WTC11 (cell line): ENCODE data around the gene KIF2C. TPM values are rescaled to one million over a fixed set of nuclear protein-coding genes. Genes with fewer than 3 reads are reported as not detected.

ENCODE experiments used
- ATAC-seq: fragments of 200-7000 bp; cut with Tn5 transposase; 2 replicates; pipeline ENCODE4 v1.10.0; 2021; ENCODE audit warnings: mild to moderate bottlenecking, moderate library complexity
- CTCF ChIA-PET: fragments of 300-600 bp; sonication (Branson Sonifier 250); formaldehyde crosslinking; loops from one replicate; lab custom pipeline; 2021; ENCODE audit warnings: antibody characterized with exemption; lab: Charles Lee
- POLR2A ChIA-PET: fragments of 350-600 bp; sonication (Branson Sonifier 250); formaldehyde crosslinking; loops from one replicate; lab custom pipeline; 2021; ENCODE audit warnings: antibody characterized with exemption; lab: Charles Lee
- DNase-seq: peaks from one replicate; pipeline ENCODE4 v3.0.0; 2021; ENCODE audit warnings: low spot score
- H3K27ac Mint-ChIP-seq: 2 replicates; pipeline ENCODE4 v1.8.0; 2021; ENCODE audit warnings: mixed read lengths
- H3K27me3 Mint-ChIP-seq: 2 replicates; pipeline ENCODE4 v1.8.0; 2021; ENCODE audit warnings: low read depth, mild to moderate bottlenecking, moderate library complexity, mixed read lengths
- H3K36me3 Mint-ChIP-seq: 2 replicates; pipeline ENCODE4 v1.8.0; 2021; ENCODE audit warnings: mixed read lengths
- H3K4me1 Mint-ChIP-seq: 2 replicates; pipeline ENCODE4 v1.8.0; 2022; ENCODE audit warnings: mixed read lengths
- H3K4me3 Mint-ChIP-seq: 2 replicates; pipeline ENCODE4 v1.8.0; 2021; ENCODE audit warnings: mild to moderate bottlenecking, moderate library complexity, mixed read lengths
- H3K9me3 Mint-ChIP-seq: 2 replicates; pipeline ENCODE4 v1.8.0; 2021; ENCODE audit warnings: mixed read lengths
- ATF1 ChIP-seq: sonication (generic); formaldehyde crosslinking; IDR thresholded peaks from 2 replicates; pipeline ENCODE4 v1.8.1; 2023; ENCODE audit warnings: mild to moderate bottlenecking, moderate library complexity, missing genetic modification reagents
- FOXP1 ChIP-seq: sonication (generic); formaldehyde crosslinking; IDR thresholded peaks from 2 replicates; pipeline ENCODE4 v1.8.0; 2022; ENCODE audit warnings: missing genetic modification reagents, mild to moderate bottlenecking, moderate library complexity, borderline replicate concordance
- GTF2I ChIP-seq: fragments of 250-450 bp; sonication (Bioruptor Pico); conservative IDR thresholded peaks from 2 replicates; pipeline ENCODE4 v1.4.0; 2021; ENCODE audit warnings: mild to moderate bottlenecking
- JAZF1 ChIP-seq: fragments of 250-450 bp; sonication (Bioruptor Pico); IDR thresholded peaks from 2 replicates; pipeline ENCODE4 v1.9.0; 2021; ENCODE audit warnings: moderate library complexity, mild to moderate bottlenecking, inconsistent platforms
- JUN ChIP-seq: sonication (generic); formaldehyde crosslinking; IDR thresholded peaks from 2 replicates; pipeline ENCODE4 v1.8.0; 2023; ENCODE audit warnings: mild to moderate bottlenecking, missing genetic modification reagents
- MYBL2 ChIP-seq: sonication (generic); formaldehyde crosslinking; IDR thresholded peaks from 2 replicates; pipeline ENCODE4 v1.8.1; 2023; ENCODE audit warnings: mild to moderate bottlenecking, moderate library complexity, missing genetic modification reagents
- NFE2L1 ChIP-seq: sonication (generic); formaldehyde crosslinking; IDR thresholded peaks from 2 replicates; pipeline ENCODE4 v1.8.1; 2023; ENCODE audit warnings: missing genetic modification reagents
- NR1H2 ChIP-seq: sonication (generic); formaldehyde crosslinking; IDR thresholded peaks from 2 replicates; pipeline ENCODE4 v1.9.0; 2021; ENCODE audit warnings: mild to moderate bottlenecking, moderate library complexity, missing genetic modification reagents
- PRRX2 ChIP-seq: fragments of 250-450 bp; sonication (Bioruptor Pico); IDR thresholded peaks from 2 replicates; pipeline ENCODE4 v1.8.0; 2021; ENCODE audit warnings: mild to moderate bottlenecking
- SMAD4 ChIP-seq: sonication (generic); formaldehyde crosslinking; IDR thresholded peaks from 2 replicates; pipeline ENCODE4 v1.8.0; 2022; ENCODE audit warnings: mild to moderate bottlenecking, missing genetic modification reagents
- SOX15 ChIP-seq: fragments of 250-450 bp; sonication (Bioruptor Pico); IDR thresholded peaks from 2 replicates; pipeline ENCODE4 v1.9.0; 2021; ENCODE audit warnings: mild to moderate bottlenecking
- SP1 ChIP-seq: sonication (generic); formaldehyde crosslinking; conservative IDR thresholded peaks from 2 replicates; pipeline ENCODE4 v1.8.1; 2022; ENCODE audit warnings: missing genetic modification reagents
- TEAD4 ChIP-seq: sonication (generic); formaldehyde crosslinking; IDR thresholded peaks from 2 replicates; pipeline ENCODE4 v1.8.0; 2022; ENCODE audit warnings: mild to moderate bottlenecking, missing genetic modification reagents
- ZNF219 ChIP-seq: sonication (generic); formaldehyde crosslinking; IDR thresholded peaks from 2 replicates; pipeline ENCODE4 v1.8.0; 2023; ENCODE audit warnings: missing genetic modification reagents, mild to moderate bottlenecking, borderline replicate concordance
- ZNF423 ChIP-seq: fragments of 250-450 bp; sonication (Bioruptor Pico); IDR thresholded peaks from 2 replicates; pipeline ENCODE4 v2.1.2; 2022; ENCODE audit warnings: mild to moderate bottlenecking, moderate library complexity
- total RNA-seq: library from RNA; stranded (reverse); gene quantifications from 3 replicates; pipeline ENCODE4 v1.2.3, GENCODE V29; 2021
- TF ChIP-seq, protein P1 (sequence below): fragments of 250-450 bp; sonication (Bioruptor Pico); IDR thresholded peaks from 2 replicates; pipeline ENCODE4 v1.9.0; 2021; ENCODE audit warnings: mild to moderate bottlenecking
- TF ChIP-seq, protein P2 (sequence below): sonication (generic); formaldehyde crosslinking; IDR thresholded peaks from 2 replicates; pipeline ENCODE4 v1.8.1; 2022; ENCODE audit warnings: low read depth, missing genetic modification reagents, borderline replicate concordance
- TF ChIP-seq, protein P3 (sequence below): sonication (generic); formaldehyde crosslinking; IDR thresholded peaks from 2 replicates; pipeline ENCODE4 v1.8.0; 2023; ENCODE audit warnings: missing genetic modification reagents, mild to moderate bottlenecking, borderline replicate concordance
- TF ChIP-seq, protein P4 (sequence below): sonication (generic); formaldehyde crosslinking; IDR thresholded peaks from 2 replicates; pipeline ENCODE4 v1.8.1; 2022; ENCODE audit warnings: mild to moderate bottlenecking, missing genetic modification reagents, moderate library complexity, borderline replicate concordance
- TF ChIP-seq, protein P5 (sequence below): sonication (generic); formaldehyde crosslinking; IDR thresholded peaks from 2 replicates; pipeline ENCODE4 v1.8.0; 2023; ENCODE audit warnings: missing genetic modification reagents
- TF ChIP-seq, protein P6 (sequence below): sonication (generic); formaldehyde crosslinking; IDR thresholded peaks from 2 replicates; pipeline ENCODE4 v1.8.0; 2022; ENCODE audit warnings: mild to moderate bottlenecking, missing genetic modification reagents
- TF ChIP-seq, protein P7 (sequence below): fragments of 250-450 bp; sonication (Bioruptor Pico); IDR thresholded peaks from 2 replicates; pipeline ENCODE4 v2.1.2; 2022; ENCODE audit warnings: mild to moderate bottlenecking, moderate library complexity
- TF ChIP-seq, protein P8 (sequence below): fragments of 250-450 bp; sonication (Bioruptor Pico); IDR thresholded peaks from 2 replicates; pipeline ENCODE4 v1.9.0; 2021; ENCODE audit warnings: mild to moderate bottlenecking
- TF ChIP-seq, protein P9 (sequence below): fragments of 250-450 bp; sonication (Bioruptor Pico); IDR thresholded peaks from 2 replicates; pipeline ENCODE4 v1.9.0; 2021; ENCODE audit warnings: moderate library complexity, mild to moderate bottlenecking, inconsistent platforms, borderline replicate concordance

The KIF2C gene
- total RNA-seq, 1 experiment from 2014 or later: 93.8 TPM

DNA sequence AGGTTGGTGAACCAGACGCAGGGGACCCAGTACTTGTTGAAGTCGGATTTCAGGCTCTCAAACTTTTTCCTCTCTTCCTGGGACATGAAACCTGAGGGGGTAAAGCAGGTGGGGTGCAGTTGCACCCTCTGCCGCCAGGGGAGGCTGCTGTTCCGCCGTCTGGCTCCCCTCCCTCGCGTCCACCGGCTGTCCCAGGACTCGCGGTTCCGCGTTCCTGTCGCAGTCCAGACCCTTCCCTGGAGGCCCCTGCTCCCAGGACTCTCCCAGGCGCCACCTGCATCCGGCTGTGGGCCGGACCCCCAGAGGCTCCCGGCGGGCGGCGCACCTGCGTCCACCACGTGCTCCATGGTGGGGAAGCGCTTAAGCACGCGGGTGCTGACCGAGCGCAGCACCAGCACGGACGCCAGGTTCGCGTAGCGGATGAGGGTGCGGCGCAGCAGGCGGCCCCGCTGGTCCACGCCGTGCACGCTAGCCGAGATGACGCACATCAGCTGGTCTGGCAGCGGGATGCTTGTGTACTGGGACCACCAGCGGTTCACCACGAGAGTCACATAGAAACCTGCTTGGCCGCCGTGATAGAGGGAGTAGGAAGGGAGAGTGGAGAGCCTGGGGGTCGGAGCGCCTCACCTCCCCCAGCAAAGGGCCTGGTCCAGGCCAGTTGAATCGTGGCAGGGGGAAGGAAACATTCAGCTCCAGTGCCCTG lies 46.7 kb downstream of the KIF2C start:
- Mint-ChIP-seq H3K27me3 (peaks cover 12% of the 10 kb centered on the region), H3K27ac (no peak overlapping the region; the same call in 1 of the 2 replicates), H3K4me3 (peak overlapping the region; percentile 70), H3K36me3 (no peaks in the 10 kb centered on the region; the same call in 1 of the 2 replicates), H3K9me3 (no peaks in the 10 kb centered on the region), H3K4me1 (peaks cover 35% of the 10 kb centered on the region)
- ChIA-PET CTCF (interaction anchor here (0.6 to 3.7 kb wide), 22 partner anchors 10 to 517 kb away, joined by 3 to 21 read pairs (median 4); partner anchors contain the start of genes BTBD19, DYNLT4, HECTD3 and PLK3), POLR2A (interaction anchor here (0.7 to 1.9 kb wide), 4 partner anchors 11 to 33 kb away, joined by 3 to 10 read pairs (median 6); partner anchors contain the start of genes DYNLT4 and PLK3)
- DNase-seq: peak; percentile 88
- peak; percentile 50 for ATAC-seq
- TF ChIP-seq TEAD4 (CRISPR knock-in tag) (no peak), ATF1 (CRISPR knock-in tag) (no peak), JUN (CRISPR knock-in tag) (no peak), MYBL2 (CRISPR knock-in tag) (peak; percentile 18; the same call in 1 of the 2 replicates), SOX15 (CRISPR knock-in tag) (no peak), NFE2L1 (CRISPR knock-in tag) (no peak), PRRX2 (CRISPR knock-in tag) (no peak), SMAD4 (CRISPR knock-in tag) (no peak), ZNF423 (peak; percentile 93), NR1H2 (no peak), FOXP1 (CRISPR knock-in tag) (peak; percentile 89), GTF2I (CRISPR knock-in tag) (no peak), ZNF219 (no peak), SP1 (CRISPR knock-in tag) (peak; percentile 40; the same call in 1 of the 2 replicates), JAZF1 (CRISPR knock-in tag) (no peak)
- TF ChIP-seq, protein P1, sequence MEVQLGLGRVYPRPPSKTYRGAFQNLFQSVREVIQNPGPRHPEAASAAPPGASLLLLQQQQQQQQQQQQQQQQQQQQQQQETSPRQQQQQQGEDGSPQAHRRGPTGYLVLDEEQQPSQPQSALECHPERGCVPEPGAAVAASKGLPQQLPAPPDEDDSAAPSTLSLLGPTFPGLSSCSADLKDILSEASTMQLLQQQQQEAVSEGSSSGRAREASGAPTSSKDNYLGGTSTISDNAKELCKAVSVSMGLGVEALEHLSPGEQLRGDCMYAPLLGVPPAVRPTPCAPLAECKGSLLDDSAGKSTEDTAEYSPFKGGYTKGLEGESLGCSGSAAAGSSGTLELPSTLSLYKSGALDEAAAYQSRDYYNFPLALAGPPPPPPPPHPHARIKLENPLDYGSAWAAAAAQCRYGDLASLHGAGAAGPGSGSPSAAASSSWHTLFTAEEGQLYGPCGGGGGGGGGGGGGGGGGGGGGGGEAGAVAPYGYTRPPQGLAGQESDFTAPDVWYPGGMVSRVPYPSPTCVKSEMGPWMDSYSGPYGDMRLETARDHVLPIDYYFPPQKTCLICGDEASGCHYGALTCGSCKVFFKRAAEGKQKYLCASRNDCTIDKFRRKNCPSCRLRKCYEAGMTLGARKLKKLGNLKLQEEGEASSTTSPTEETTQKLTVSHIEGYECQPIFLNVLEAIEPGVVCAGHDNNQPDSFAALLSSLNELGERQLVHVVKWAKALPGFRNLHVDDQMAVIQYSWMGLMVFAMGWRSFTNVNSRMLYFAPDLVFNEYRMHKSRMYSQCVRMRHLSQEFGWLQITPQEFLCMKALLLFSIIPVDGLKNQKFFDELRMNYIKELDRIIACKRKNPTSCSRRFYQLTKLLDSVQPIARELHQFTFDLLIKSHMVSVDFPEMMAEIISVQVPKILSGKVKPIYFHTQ: no peak
- TF ChIP-seq, protein P2, sequence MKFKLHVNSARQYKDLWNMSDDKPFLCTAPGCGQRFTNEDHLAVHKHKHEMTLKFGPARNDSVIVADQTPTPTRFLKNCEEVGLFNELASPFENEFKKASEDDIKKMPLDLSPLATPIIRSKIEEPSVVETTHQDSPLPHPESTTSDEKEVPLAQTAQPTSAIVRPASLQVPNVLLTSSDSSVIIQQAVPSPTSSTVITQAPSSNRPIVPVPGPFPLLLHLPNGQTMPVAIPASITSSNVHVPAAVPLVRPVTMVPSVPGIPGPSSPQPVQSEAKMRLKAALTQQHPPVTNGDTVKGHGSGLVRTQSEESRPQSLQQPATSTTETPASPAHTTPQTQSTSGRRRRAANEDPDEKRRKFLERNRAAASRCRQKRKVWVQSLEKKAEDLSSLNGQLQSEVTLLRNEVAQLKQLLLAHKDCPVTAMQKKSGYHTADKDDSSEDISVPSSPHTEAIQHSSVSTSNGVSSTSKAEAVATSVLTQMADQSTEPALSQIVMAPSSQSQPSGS (CRISPR knock-in tag): no peak
- TF ChIP-seq, protein P3, sequence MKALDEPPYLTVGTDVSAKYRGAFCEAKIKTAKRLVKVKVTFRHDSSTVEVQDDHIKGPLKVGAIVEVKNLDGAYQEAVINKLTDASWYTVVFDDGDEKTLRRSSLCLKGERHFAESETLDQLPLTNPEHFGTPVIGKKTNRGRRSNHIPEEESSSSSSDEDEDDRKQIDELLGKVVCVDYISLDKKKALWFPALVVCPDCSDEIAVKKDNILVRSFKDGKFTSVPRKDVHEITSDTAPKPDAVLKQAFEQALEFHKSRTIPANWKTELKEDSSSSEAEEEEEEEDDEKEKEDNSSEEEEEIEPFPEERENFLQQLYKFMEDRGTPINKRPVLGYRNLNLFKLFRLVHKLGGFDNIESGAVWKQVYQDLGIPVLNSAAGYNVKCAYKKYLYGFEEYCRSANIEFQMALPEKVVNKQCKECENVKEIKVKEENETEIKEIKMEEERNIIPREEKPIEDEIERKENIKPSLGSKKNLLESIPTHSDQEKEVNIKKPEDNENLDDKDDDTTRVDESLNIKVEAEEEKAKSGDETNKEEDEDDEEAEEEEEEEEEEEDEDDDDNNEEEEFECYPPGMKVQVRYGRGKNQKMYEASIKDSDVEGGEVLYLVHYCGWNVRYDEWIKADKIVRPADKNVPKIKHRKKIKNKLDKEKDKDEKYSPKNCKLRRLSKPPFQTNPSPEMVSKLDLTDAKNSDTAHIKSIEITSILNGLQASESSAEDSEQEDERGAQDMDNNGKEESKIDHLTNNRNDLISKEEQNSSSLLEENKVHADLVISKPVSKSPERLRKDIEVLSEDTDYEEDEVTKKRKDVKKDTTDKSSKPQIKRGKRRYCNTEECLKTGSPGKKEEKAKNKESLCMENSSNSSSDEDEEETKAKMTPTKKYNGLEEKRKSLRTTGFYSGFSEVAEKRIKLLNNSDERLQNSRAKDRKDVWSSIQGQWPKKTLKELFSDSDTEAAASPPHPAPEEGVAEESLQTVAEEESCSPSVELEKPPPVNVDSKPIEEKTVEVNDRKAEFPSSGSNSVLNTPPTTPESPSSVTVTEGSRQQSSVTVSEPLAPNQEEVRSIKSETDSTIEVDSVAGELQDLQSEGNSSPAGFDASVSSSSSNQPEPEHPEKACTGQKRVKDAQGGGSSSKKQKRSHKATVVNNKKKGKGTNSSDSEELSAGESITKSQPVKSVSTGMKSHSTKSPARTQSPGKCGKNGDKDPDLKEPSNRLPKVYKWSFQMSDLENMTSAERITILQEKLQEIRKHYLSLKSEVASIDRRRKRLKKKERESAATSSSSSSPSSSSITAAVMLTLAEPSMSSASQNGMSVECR (CRISPR knock-in tag): 0 out of 2 replicates have a peak, but pooled peaks have one; percentile 68
- TF ChIP-seq, protein P4, sequence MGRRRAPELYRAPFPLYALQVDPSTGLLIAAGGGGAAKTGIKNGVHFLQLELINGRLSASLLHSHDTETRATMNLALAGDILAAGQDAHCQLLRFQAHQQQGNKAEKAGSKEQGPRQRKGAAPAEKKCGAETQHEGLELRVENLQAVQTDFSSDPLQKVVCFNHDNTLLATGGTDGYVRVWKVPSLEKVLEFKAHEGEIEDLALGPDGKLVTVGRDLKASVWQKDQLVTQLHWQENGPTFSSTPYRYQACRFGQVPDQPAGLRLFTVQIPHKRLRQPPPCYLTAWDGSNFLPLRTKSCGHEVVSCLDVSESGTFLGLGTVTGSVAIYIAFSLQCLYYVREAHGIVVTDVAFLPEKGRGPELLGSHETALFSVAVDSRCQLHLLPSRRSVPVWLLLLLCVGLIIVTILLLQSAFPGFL (CRISPR knock-in tag): no peak
- TF ChIP-seq, protein P5, sequence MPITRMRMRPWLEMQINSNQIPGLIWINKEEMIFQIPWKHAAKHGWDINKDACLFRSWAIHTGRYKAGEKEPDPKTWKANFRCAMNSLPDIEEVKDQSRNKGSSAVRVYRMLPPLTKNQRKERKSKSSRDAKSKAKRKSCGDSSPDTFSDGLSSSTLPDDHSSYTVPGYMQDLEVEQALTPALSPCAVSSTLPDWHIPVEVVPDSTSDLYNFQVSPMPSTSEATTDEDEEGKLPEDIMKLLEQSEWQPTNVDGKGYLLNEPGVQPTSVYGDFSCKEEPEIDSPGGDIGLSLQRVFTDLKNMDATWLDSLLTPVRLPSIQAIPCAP: peak; percentile 43; the same call in 1 of the 2 replicates
- TF ChIP-seq, protein P6, sequence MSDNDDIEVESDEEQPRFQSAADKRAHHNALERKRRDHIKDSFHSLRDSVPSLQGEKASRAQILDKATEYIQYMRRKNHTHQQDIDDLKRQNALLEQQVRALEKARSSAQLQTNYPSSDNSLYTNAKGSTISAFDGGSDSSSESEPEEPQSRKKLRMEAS (CRISPR knock-in tag): peak; percentile 97
- TF ChIP-seq, protein P7, sequence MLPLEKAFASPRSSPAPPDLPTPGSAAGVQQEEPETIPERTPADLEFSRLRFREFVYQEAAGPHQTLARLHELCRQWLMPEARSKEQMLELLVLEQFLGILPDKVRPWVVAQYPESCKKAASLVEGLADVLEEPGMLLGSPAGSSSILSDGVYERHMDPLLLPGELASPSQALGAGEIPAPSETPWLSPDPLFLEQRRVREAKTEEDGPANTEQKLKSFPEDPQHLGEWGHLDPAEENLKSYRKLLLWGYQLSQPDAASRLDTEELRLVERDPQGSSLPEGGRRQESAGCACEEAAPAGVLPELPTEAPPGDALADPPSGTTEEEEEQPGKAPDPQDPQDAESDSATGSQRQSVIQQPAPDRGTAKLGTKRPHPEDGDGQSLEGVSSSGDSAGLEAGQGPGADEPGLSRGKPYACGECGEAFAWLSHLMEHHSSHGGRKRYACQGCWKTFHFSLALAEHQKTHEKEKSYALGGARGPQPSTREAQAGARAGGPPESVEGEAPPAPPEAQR (CRISPR knock-in tag): no peak
- TF ChIP-seq, protein P8, sequence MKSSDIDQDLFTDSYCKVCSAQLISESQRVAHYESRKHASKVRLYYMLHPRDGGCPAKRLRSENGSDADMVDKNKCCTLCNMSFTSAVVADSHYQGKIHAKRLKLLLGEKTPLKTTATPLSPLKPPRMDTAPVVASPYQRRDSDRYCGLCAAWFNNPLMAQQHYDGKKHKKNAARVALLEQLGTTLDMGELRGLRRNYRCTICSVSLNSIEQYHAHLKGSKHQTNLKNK (CRISPR knock-in tag): no peak
- TF ChIP-seq, protein P9, sequence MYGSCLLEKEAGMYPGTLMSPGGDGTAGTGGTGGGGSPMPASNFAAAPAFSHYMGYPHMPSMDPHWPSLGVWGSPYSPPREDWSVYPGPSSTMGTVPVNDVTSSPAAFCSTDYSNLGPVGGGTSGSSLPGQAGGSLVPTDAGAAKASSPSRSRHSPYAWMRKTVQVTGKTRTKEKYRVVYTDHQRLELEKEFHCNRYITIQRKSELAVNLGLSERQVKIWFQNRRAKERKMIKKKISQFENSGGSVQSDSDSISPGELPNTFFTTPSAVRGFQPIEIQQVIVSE: no peak
